OCI-LY7 (cell line): ENCODE results near the gene BOD1.

Experiments
- EZH2phosphoT487 ChIP-seq: fragments of 200-600 bp; sonication (generic); IDR thresholded peaks from 2 replicates; pipeline ENCODE4 v1.6.1; 2018; ENCODE audit warnings: low read depth, borderline replicate concordance, mild to moderate bottlenecking, mixed run types, antibody characterized with exemption, low read length, moderate library complexity, mixed read lengths
- TF ChIP-seq, protein P1 (sequence below): fragments of 200-600 bp; sonication (generic); conservative IDR thresholded peaks from 2 replicates; pipeline ENCODE4 v1.5.1; 2014; ENCODE audit warnings: mild to moderate bottlenecking, antibody characterized with exemption, low read length, moderate library complexity, mixed read lengths

DNA sequence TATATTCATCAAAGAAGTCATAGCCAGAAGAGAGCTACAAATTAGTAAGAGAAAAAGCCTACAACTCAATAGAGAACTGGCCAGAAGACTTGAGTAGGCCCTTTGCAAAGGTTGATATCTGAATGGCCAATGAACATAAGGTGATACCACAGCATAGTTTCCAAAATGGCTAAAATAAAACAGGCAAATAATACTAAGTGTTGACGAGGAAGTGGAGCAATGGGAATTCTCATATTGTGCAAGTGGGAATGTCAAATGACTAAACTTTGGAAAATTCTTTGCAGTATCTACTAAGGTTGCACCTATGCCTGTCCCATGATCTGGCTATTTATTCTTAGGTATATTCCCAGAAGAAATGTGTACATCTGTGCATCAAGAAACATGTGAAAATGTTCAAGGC, 48.3 kb downstream of the BOD1 start:
- TF ChIP-seq, protein P1, sequence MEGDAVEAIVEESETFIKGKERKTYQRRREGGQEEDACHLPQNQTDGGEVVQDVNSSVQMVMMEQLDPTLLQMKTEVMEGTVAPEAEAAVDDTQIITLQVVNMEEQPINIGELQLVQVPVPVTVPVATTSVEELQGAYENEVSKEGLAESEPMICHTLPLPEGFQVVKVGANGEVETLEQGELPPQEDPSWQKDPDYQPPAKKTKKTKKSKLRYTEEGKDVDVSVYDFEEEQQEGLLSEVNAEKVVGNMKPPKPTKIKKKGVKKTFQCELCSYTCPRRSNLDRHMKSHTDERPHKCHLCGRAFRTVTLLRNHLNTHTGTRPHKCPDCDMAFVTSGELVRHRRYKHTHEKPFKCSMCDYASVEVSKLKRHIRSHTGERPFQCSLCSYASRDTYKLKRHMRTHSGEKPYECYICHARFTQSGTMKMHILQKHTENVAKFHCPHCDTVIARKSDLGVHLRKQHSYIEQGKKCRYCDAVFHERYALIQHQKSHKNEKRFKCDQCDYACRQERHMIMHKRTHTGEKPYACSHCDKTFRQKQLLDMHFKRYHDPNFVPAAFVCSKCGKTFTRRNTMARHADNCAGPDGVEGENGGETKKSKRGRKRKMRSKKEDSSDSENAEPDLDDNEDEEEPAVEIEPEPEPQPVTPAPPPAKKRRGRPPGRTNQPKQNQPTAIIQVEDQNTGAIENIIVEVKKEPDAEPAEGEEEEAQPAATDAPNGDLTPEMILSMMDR = no peak
- TF ChIP-seq EZH2phosphoT487 = no peak
